K562 (cell line): ENCODE data around the gene FANK1.

Source experiments
- GATAD2A ChIP-seq: fragments of 450-650 bp; IDR thresholded peaks from 2 replicates; pipeline ENCODE4 v1.6.1; 2017
- NCOA4 ChIP-seq: fragments of 450-650 bp; IDR thresholded peaks from 2 replicates; pipeline ENCODE4 v1.6.1; 2018; ENCODE audit warnings: mild to moderate bottlenecking; ENCODE audit not compliant: partially characterized antibody
- NR3C1 ChIP-seq: sonication (generic); formaldehyde crosslinking; IDR thresholded peaks from 2 replicates; pipeline ENCODE4 v1.8.1; 2022; ENCODE audit warnings: missing genetic modification reagents
- POLR3A ChIP-seq: IDR thresholded peaks from 2 replicates; pipeline ENCODE4 v1.6.1; 2011; ENCODE audit warnings: borderline replicate concordance, mild to moderate bottlenecking, moderate library complexity; ENCODE audit not compliant: insufficient read length, insufficient read depth; ENCODE audit errors: extremely low read depth
- TBP ChIP-seq: optimal IDR thresholded peaks from 2 replicates; pipeline ENCODE3; 2011; ENCODE audit warnings: low read depth, low read length, improper control_type of control experiment
- TF ChIP-seq, protein P1 (sequence below), 3 experiments: IDR thresholded peaks in 2 of 3; conservative IDR thresholded peaks in 1 of 3; 2 replicates each; pipeline ENCODE4 v1.5.1; 2011 to 2012; ENCODE audit warnings: low read length in 3 of 3, mild to moderate bottlenecking in 3 of 3, control low read depth in 2 of 3, improper control_type of control experiment in 1 of 3, inconsistent platforms in 1 of 3, low read depth in 1 of 3, mixed read lengths in 1 of 3, moderate library complexity in 1 of 3; ENCODE audit not compliant: insufficient read depth in 2 of 3
- TF ChIP-seq, protein P2 (sequence below): fragments of 250-450 bp; sonication (Bioruptor Pico); IDR thresholded peaks from 2 replicates; pipeline ENCODE4 v1.4.0; 2020; ENCODE audit warnings: mild to moderate bottlenecking
- TF ChIP-seq, protein P3 (sequence below): sonication (generic); formaldehyde crosslinking; IDR thresholded peaks from 2 replicates; pipeline ENCODE4 v1.8.0; 2022; ENCODE audit warnings: mild to moderate bottlenecking, missing genetic modification reagents
- TF ChIP-seq, protein P4 (sequence below): sonication (generic); formaldehyde crosslinking; IDR thresholded peaks from 2 replicates; pipeline ENCODE4 v1.8.0; 2022; ENCODE audit warnings: mild to moderate bottlenecking, missing genetic modification reagents, borderline replicate concordance

DNA sequence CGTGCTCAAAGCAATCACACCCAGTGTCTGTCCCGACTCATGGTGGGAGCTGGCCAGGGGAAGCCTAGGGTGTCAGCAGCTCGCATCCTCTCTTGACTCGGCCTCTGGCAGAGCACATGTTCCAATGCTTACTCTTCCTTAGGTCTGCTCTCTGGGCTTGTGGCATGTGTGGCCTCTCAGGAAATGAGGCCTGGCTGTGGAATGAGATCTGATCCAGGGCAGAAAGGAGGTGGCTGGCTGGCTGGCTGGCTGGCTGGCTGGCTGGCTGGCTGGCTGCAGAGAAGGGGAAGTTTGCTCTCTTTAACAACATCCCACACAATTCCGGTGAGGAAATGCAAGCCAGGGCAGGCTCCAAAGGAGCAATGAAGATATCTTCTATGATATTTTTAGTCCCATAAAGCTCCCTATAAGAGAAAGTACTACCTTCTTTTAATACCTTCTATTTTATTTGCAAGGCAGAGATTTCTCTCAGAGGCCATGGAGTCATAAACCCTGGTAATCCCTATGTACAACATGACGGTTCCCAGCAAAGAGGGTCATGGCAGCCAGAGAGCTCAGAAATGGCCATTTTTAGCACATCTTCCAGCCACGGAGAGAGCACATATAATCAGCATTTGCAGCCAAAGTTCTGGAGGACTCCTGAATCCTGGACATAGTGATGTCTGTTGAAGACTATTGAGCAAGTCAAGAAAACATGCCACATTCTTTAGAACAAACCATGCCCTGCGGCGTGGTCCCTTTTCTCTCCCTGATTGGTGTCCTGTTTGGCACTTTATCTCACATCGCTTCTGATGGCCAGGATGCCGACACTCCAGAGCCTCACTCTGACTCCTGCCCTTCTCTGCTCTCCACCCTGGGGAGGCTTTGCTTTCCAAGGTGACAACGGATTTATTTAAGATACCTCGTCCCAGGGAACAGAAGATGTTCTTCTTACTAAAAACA lies 153.7 kb downstream of the FANK1 start:
- TF ChIP-seq NCOA4 (no peak), GATAD2A (no peak), TBP (no peak), POLR3A (no peak), NR3C1 (CRISPR knock-in tag) (no peak)
- TF ChIP-seq, protein P1, sequence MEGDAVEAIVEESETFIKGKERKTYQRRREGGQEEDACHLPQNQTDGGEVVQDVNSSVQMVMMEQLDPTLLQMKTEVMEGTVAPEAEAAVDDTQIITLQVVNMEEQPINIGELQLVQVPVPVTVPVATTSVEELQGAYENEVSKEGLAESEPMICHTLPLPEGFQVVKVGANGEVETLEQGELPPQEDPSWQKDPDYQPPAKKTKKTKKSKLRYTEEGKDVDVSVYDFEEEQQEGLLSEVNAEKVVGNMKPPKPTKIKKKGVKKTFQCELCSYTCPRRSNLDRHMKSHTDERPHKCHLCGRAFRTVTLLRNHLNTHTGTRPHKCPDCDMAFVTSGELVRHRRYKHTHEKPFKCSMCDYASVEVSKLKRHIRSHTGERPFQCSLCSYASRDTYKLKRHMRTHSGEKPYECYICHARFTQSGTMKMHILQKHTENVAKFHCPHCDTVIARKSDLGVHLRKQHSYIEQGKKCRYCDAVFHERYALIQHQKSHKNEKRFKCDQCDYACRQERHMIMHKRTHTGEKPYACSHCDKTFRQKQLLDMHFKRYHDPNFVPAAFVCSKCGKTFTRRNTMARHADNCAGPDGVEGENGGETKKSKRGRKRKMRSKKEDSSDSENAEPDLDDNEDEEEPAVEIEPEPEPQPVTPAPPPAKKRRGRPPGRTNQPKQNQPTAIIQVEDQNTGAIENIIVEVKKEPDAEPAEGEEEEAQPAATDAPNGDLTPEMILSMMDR (IDR thresholded peaks at IDR 0.05 in 2 of 3, conservative IDR thresholded peaks at IDR 0.05 in 1 of 3; ENCODE audit: insufficient read depth in 2 of 3, low read depth in 1 of 3, low read length in 3 of 3) = no peak
- TF ChIP-seq, protein P2, sequence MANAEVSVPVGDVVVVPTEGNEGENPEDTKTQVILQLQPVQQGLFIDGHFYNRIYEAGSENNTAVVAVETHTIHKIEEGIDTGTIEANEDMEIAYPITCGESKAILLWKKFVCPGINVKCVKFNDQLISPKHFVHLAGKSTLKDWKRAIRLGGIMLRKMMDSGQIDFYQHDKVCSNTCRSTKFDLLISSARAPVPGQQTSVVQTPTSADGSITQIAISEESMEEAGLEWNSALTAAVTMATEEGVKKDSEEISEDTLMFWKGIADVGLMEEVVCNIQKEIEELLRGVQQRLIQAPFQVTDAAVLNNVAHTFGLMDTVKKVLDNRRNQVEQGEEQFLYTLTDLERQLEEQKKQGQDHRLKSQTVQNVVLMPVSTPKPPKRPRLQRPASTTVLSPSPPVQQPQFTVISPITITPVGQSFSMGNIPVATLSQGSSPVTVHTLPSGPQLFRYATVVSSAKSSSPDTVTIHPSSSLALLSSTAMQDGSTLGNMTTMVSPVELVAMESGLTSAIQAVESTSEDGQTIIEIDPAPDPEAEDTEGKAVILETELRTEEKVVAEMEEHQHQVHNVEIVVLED (CRISPR knock-in tag) = no peak
- TF ChIP-seq, protein P3, sequence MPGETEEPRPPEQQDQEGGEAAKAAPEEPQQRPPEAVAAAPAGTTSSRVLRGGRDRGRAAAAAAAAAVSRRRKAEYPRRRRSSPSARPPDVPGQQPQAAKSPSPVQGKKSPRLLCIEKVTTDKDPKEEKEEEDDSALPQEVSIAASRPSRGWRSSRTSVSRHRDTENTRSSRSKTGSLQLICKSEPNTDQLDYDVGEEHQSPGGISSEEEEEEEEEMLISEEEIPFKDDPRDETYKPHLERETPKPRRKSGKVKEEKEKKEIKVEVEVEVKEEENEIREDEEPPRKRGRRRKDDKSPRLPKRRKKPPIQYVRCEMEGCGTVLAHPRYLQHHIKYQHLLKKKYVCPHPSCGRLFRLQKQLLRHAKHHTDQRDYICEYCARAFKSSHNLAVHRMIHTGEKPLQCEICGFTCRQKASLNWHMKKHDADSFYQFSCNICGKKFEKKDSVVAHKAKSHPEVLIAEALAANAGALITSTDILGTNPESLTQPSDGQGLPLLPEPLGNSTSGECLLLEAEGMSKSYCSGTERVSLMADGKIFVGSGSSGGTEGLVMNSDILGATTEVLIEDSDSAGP = no peak
- TF ChIP-seq, protein P4, sequence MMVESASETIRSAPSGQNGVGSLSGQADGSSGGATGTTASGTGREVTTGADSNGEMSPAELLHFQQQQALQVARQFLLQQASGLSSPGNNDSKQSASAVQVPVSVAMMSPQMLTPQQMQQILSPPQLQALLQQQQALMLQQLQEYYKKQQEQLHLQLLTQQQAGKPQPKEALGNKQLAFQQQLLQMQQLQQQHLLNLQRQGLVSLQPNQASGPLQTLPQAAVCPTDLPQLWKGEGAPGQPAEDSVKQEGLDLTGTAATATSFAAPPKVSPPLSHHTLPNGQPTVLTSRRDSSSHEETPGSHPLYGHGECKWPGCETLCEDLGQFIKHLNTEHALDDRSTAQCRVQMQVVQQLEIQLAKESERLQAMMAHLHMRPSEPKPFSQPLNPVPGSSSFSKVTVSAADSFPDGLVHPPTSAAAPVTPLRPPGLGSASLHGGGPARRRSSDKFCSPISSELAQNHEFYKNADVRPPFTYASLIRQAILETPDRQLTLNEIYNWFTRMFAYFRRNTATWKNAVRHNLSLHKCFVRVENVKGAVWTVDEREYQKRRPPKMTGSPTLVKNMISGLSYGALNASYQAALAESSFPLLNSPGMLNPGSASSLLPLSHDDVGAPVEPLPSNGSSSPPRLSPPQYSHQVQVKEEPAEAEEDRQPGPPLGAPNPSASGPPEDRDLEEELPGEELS (CRISPR knock-in tag) = no peak
